ENCODE results near the gene ZBTB34.

ZBTB34 gene

DNA sequence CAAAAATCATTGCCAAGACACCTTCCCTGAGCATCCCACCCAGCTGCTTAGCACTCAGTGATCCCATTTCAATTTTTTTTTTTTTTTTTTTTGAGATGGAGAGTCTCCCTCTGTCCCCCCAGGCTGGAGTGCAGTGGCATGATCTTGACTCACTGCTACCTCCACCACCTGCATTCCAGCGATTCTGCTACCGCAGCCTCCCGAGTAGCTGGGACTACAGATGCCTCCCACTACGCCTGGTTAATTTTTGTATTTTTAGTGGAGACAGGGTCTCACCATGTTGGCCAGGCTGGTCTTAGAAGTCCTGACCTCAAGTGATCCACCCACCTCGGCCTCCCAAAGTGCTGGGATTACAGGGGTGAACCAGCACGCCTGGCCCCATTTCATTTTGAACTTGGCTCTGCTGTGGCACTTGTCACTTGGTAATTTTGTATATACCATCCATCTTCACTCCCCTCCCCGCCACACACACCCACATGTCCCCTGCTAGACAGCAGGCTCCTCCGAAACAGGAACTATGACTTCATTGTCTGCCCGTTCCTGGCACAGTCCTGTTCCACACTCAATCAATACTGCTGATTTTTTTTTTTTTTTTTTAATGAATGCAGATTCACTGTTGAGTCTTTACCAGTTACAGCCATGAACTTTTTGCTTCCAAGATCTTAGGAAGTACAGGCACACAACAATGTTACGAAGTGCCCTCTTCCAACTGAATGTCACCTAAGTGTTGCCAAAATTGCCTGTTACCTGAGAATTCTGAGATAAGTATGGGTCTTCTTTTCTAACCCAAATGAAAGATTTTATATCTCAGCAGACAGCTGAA, 17.3 kb upstream of the ZBTB34 start:
- DNase-seq (ENCODE audit: low read depth, low spot score), result no peak

DNA sequence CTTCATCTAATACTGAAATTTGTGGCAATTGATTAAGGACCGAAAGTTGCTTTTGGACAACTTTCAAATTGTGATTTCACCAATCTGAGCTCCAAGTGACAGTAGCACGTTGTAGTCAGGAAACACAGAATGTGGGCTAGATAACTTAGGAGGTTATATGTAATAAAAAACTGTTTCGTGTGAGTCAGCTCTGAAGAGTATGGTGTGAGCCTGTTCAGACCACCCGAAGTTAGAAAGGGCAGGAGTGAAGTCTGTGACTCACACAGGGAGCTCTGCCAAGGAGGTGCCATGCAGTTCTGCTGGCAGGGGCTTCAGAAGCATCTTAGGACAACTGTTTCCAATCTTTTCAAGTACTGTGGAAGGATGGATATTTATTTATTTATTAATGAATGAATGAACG, 16.4 kb upstream of the ZBTB34 start:
- peak; percentile 60 for DNase-seq (ENCODE audit: low read depth, low spot score)

DNA sequence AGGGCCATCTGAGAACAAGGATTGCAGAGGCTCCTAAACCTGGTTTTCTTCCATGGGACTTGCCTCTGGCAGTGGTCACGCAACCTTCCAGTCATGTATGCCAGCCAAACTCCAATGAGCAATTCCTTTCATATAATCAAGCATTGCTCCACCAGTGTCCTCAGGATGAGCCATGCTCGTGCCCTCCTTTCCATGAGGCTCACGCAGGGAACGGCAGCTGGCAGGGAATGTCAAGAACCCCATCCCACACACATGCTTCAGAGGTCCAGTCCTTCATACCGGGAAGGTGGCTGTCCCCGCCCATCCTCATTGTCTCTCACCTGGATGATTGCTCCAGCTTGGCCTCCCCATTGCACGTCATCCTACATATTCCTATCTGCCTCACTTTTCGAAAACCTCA, 13.4 kb upstream of the ZBTB34 start:
- DNase-seq (ENCODE audit: low read depth, low spot score), result no peak

DNA sequence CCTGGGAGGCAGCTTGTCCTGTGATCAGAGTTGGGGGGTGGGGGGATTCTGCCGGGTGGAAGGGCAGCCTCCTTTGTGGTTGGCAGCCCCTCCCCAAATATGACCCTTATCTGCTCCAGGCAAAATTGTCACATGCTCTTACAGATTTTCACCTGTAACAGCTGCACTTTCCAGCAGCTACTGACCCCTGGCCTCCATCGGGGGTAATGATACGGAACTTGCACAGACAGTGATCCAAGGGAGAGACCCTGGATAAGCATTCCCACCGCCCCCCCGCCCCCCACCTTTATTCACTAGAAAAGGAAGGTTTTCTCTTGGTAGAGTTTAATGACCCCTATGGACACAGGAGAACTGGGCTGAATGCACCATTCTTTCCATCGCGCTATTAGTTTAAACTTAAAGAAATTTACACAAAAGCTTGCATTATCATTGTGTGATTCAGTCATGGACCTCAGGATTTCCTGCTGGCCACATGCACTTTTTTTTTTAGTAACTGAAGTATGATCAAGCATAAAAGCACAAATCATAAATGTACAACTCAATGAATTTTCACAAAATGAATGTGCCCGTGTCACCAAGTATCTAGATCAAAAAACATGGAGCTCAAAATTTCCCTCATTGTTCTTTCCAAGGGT, 10.7 kb upstream of the ZBTB34 start:
- no peak for DNase-seq (ENCODE audit: low read depth, low spot score)

DNA sequence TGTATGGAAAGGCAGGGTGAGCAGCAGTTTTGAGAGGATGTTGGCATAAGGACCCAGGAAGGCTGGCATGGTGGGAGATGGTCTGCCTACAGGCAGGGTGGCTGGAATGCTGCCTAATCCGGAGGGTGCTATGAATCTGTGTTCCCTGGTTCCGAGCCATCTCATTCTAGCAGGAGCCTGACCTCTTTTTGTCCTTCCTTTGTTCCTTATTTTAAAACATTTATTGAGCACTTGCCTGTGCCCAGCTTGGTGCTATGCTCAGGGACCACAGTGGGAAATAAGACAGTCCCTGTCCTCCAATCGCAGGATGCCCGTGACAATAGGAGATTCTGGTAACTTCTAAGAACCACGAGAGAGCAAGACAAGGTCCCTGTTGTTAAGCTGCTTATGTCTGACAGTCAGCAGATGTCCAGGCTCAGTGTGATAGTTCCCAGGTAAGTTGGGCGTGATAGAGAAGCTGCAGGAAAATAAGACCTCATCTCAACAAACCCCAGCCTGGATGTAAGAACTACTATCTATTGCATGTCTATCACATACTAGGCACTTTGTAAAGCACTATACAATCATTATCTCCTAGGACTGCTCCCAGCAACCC, 9.1 kb upstream of the ZBTB34 start:
- no peak for DNase-seq (ENCODE audit: low read depth, low spot score)

DNA sequence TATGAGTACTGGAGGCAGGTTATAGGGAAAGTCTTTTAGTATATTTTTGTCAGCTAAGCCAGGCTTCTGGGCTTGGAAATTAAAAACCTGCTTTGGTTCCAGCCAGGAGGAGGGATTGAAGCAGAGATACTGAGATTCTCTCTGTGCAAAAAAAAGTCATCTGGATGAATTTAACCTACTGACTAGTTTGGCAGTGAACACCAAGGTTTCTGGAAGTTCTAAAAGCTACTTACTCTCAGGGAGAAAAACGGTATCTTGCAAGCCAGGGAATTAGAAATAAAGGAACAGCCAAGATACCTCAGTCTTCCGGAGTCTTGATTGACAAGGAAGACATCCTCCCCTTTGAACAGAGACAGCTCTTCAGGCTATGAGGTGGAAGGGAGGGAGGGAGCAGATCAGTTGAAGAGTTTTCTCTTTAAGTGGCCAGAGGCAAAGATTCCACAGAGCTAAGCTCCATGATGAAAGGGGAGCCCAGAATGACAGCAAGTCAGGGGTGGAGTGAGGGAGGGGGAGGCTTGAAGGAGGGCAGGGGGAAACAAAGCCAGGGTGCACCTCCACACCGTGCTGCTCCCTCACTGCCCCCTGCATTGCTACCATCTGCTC, 8.3 kb upstream of the ZBTB34 start:
- no peak for DNase-seq (ENCODE audit: low read depth, low spot score)

DNA sequence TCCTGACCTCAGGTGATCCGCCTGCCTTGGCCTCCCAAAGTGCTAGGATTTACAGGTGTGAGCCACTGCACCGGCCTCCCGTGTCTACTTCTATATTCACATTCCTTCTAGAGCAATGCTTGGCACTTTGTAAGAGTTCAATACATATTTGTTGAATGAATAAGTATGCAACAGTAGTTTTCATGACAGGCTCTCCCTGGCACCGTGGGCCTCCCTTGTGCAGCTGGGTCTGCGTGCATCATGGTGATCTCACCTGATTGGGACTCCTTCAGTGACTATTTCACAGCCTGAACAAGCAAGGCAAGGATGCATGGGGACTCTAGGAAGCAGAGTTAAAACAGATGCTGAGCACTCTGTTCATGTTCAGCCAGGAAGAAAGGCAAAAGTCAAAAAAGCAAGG, 6.8 kb upstream of the ZBTB34 start:
- no peak for DNase-seq (ENCODE audit: low read depth, low spot score)

DNA sequence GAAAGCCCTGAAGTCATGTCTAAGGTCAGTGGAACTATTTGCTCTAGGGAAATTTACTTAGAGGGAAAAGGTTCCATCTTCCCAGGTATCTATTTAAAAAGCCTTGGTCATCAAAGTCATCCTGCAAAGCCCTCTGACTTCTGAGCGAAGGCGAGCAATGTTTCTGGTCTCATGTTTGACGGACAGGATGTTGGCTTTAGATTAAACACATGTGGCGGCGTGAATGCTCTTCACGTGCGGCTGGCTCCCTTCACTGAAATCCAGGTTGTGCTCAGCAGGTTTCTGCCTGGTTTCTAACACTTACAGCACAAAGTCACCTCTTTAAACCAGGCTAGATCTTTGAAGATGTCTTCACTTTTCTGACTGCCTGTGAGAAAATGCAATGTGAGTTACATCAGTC, 5.7 kb upstream of the ZBTB34 start:
- DNase-seq (ENCODE audit: low read depth, low spot score), result no peak

DNA sequence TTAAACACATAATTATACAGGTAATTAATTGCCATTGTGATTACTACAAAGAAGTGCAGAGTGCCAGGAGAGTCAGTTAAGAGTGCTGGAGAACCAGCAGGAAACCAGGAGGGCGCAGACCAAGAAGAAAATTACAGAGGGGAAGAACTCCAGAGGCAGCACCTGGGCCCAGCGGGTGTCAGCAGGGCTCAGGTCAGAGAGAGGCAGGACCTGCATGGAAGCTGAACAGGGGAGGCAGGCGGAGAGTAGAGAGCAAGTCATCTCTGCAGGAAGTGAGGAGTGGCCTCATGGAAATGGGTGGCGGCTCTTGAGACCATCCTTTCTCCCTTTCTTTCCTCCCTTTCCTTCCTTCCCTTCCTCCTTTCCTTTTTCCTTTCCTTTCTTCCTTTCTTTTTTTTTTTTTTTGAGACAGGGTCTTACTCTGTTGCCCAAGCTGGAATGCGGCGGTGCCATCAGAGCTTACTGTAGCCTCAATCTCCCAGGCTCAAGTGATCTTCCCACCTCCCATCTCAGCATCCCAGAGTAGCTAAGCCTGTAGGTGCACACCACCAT, 4.0 kb upstream of the ZBTB34 start:
- DNase-seq (ENCODE audit: low read depth, low spot score), result no peak

DNA sequence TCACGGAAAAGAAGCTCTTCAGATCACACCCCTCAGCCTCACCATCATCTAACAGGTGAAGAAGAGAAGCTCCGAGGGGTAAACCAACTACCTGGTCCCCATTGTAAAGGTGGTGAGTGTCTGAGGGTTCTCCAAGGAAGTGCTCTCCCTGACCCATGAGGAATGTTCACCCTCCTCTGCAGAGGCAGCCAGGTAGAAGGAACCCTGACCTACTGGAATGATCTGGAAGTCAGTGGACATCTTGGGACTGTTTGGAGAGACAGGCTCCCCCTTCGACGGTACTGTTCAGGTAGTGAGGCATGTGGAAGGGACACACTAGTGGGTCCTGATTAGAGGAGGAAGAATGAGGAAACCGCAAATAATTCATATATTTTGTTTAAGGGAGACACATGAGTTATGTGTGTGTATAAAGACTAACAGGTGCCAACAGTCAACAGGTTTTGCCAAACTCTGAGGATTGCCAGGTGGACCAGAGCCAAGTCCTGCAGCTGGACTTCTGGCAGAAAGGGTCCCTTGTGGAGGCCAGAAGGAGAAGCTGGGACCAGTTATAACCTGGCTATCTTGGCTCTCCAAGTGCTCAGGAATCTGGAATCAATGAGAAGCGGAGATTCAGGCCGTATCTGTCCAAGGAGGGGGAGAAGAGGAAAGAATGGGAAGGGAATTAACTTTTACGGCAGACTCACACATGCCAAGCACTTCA, 3.0 kb upstream of the ZBTB34 start:
- no peak for DNase-seq (ENCODE audit: low read depth, low spot score)

DNA sequence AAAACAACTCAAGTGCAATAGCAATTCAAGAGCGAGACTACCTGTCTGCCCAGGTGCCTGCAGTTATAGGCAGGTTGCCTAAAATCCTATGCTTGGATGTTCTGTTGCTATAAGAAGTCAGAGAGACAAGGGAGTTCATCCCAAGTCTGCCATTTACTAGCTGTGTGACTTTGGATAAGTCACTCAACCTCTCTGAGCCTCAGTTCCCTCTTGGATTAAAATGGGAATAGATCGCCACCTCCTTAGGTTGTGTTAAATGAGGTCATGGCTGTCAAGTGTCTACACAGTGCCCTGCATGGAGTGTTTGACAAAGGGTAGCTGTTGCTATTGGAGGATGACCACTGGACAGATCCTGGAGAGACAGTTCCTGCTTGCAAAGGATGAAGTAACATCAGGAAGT, 1.3 kb upstream of the ZBTB34 start:
- DNase-seq (ENCODE audit: low read depth, low spot score), result no peak

DNA sequence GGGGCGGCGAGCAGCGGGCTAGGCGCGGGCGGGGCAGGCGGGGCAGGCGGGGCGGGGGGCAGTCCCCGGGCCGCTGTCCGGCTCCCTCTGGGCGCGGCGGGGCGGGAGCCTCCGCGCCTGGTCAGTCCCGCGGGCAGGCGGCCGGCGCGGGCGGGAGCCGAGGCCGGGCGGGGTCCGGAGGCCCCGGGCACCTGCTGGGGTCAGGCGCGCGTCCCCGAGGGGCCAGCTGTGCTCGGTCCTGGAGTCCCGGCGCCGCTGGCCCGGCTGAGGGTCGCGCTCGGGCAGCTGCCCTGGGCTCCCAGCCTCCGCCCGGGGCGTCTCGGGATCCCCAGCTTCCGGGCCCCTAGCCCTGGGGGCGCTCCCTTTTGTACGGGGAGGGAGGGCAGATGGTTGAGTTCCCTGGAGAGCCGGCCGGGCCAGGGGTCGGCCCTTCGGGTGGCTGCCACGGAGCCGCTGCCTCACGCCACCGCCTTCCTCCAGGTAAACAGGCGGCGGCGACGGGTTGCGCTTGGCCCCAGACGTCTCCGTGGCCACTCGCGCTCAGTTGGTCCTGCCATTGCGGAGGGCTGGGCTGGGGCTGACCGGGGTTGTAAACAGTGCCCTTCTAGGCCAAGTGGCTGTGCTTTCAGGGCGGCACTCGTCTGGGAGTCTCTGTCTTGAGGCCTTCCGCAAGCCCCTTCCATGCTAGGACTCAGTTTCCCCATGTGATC, 473 bp downstream of the ZBTB34 start:
- no peak for DNase-seq (ENCODE audit: low read depth, low spot score)

DNA sequence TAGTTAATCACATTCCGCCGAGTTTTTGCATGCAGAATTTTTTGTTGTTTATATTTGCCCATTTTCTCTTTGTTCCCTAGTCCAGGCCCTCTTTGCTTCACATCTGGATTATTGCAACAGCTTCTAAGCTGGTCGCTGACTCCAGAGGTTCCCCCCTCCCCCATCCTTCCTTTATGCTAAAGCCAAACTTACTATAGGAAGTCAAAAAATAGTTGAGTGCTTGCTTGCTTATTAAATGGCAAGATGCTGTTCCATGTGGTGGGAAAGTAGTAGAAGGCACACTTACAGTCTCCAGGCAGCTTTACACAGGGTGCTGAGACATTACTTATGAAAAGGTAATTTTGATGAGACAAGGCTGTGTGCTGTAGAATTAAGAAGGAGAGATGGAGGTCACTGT, 1.3 kb downstream of the ZBTB34 start:
- no peak for DNase-seq (ENCODE audit: low read depth, low spot score)

DNA sequence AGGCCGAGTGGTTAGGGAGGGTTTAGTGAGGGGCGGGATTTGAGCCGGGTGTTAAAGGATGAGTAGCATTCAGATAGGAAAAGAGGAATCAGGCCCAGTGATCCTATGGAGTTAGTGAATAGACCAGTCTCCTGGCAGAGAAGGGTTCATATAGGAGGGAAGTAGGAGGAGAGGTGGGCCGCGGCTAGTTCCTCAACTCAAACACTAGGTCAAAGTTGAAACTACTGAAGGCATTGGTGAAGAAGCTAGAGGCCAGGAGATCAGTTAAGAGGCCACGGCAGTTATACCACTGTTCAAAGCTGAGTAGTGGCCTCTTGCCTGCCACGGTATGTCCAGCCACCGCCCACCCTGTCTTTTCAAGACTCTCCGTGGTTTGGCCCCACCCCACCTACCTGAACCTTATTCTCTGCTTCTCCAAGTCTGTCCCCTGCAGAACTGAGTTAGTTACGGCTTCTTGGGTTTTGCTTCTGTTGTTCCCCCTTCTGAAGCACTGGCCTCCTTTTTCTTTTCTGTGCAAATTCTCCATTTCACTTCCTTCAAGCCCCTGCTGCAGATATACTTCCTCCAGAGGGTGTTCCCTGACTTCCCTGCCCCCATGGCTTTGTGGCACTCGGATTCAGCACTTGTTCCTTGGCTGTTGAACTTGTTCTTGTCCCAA, 1.8 kb downstream of the ZBTB34 start:
- DNase-seq (ENCODE audit: low read depth, low spot score), result no peak

DNA sequence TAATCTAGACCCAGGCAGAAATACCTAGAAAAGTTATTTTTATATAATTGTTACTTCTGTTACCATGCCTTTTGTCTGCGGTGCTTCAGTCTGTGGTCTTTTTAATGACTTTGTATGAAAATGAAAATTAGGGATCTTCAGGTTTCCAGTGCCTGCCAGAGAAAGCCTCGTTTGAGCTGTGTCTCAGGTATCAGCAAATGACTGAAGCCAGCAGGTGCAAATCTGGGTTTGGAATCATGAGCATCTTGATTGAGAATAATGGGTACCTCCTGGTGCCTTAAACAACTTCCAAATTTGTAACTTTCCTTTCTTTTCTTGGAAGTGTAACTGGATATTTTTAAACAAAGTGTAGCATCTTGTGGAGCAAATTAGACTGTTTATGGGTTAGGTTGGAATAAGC, 4.3 kb downstream of the ZBTB34 start:
- DNase-seq (ENCODE audit: low read depth, low spot score), result no peak

DNA sequence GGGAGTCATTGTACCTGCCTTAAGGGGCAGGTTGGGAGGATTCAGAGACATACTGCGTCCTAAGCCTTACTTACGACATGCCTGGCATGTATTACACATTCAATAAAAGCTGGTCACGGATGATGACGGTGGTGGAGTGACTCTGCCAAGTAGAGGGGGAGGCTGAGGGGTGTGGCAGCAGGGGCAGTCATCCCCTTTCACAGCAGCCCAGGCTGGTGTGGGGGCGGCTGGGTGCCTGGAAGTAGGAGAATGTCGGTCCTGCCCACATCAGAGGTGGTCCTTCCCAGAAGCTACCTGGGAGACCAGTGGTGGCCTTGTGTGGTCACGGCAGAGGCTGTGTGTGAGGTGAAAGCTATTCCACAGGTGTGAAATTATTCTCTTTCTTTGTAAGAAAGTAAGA, 8.9 kb downstream of the ZBTB34 start:
- DNase-seq (ENCODE audit: low read depth, low spot score), result no peak

DNA sequence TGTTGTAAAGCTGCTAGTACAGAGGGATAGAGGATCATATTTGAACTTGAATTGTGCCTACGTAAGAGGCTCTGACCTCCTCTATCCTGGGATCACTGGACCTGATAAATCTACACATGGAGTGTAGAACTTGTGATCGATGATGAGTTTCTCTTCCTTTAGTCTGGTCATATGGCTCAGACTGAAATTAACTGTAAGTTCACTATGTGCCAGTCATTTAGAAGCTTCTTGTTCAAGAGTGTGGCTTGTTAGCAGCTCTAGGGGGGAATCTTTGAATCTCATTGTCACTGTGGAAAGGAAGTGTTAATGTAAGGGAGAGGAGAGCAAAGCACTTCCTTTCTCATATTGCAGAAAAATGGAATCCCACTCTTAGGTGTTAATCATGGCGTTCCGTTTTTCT, 12.1 kb downstream of the ZBTB34 start:
- no peak for DNase-seq (ENCODE audit: low read depth, low spot score)

DNA sequence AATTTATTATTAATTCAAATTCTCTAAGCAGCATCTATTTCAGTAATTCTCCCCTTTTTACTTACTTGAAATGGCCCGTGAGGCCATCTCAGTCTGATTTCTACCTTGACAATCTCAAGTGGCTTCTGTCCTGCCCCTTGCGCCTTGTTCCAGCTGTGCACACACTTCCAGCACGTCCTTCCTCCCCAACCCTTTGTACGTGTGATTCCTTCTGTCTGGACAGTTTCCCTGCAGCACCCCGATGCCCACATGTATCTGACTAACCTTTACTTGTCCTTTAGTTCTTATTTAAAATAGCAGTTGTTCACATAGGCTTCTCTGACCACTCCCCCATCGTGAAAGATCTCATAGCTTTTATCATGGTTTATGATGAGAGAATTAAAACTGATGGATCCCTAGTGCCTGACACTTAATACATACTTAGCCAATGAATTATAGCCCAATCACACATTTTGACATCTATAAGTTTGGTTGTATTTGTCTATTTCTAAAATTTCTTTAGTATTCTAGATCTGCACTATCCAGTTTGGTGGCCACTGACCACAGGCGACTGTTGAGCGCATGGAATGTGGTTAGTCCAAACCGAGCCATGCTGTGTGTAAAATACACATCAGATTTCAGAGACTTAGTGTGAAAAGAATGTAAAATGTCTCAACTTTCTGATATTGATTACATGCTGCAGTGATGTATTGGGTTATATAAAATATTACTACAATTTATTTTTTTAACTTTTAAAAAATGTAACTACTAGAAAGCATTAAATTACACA, 14.3 kb downstream of the ZBTB34 start:
- DNase-seq (ENCODE audit: low read depth, low spot score), result no peak

DNA sequence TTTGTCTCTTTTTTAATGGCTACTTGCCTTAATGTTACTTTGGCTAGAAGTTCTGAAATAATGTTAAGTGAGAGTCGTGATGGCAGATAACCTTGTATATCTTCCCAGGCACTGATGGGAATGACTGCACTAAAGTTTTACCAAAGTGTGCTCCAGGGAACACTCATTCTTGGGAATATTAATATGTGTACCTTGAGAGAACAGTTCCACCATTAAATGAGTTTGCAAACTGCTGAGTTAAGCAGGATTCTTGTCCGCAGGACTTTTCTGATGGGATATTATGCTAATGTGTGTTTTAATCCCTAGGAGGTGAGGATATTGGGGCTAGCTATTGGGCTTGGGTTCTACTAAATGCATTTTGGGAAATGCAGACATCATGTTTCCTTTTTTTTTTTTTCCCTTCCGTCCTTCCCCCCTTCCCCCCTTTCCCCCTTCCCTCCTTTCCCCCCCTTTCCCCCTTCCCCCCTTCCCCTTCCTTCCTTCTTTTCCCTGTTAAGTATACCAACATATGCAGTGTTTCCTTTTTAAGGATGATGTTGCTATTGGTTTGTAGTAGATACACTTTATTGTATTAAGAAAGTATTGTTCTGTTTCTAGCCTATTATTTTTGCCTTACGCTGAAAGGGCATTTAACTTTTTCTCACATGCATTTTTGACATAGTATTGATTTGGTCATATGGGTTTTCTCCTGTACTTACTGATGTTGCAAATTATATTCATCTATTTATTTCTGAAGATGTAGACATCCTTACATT, 15.5 kb downstream of the ZBTB34 start:
- no peak for DNase-seq (ENCODE audit: low read depth, low spot score)

Data from smooth muscle cell of the brain vasculature (primary cell).